ENCODE results near the gene CFAP97.
A peak's percentile ranks its signal among the peaks of the same experiment; 100 is the strongest.
"Not testable (repeated sequence)": the region's sequence is repeated elsewhere in the genome, so short reads cannot be mapped to it uniquely, and the experiment has no call there.

Gene CFAP97

DNA sequence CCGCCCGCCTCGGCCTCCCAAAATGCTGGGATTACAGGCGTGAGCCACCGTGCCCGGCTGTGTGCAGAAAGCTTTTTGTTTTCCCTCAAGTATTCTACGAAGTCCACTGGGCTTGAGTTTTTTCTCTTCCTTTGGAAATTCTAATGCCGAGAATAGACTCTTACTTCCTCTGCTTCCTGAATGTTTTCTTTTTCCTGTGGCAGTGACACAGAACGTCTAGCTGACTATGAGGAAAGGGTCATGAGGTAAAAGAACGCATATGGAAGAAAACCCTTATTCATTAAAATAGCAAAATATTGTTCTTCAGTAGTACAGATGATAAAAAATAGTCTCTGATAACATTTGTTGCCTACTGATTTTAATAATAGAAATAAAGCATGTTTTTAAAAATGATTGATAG lies 65.6 kb downstream of the CFAP97 start:
- DNase-seq, result no peak

DNA sequence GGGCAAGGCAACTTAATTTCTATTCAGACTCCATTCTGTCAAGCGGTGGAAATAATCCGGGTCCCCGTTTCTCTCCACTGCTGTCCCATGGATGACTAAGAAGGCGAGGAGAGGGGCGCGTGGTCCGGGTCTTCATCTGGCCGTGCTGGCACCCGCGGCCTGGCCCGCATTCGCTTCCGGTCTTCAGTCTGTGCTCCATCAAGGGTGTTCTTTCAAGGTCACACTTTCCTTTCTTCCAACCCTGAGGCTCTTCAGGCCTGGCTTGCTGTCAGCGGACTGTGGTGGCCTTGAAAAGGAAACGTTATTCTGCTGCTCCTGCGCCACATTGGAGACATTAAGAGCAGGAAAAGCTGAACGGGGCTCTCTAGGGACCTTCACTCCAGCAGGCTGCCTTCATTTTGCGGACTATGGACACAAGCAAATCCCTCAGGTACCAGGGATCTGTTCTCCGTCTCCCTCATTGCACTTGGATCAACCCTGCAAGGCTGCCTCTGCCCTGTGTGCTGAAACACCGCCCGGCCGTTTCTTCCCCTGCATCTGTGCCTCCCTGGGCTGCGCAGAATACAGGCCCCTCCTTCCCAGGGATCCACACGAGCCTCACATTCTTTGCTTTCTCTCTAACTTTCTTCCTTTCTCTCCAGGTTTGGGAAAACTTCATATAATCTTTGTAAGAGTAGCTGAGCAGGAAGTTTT lies 66.4 kb downstream of the CFAP97 start:
- DNase-seq, result no peak

- DNase-seq, result no peak
Observed at GRCh38 chr4:185134307-185134869, 69.4 kb downstream of the CFAP97 start.

- DNase-seq, result peak; percentile 7
Observed at GRCh38 chr4:185128272-185129119, 75.3 kb downstream of the CFAP97 start.

DNA sequence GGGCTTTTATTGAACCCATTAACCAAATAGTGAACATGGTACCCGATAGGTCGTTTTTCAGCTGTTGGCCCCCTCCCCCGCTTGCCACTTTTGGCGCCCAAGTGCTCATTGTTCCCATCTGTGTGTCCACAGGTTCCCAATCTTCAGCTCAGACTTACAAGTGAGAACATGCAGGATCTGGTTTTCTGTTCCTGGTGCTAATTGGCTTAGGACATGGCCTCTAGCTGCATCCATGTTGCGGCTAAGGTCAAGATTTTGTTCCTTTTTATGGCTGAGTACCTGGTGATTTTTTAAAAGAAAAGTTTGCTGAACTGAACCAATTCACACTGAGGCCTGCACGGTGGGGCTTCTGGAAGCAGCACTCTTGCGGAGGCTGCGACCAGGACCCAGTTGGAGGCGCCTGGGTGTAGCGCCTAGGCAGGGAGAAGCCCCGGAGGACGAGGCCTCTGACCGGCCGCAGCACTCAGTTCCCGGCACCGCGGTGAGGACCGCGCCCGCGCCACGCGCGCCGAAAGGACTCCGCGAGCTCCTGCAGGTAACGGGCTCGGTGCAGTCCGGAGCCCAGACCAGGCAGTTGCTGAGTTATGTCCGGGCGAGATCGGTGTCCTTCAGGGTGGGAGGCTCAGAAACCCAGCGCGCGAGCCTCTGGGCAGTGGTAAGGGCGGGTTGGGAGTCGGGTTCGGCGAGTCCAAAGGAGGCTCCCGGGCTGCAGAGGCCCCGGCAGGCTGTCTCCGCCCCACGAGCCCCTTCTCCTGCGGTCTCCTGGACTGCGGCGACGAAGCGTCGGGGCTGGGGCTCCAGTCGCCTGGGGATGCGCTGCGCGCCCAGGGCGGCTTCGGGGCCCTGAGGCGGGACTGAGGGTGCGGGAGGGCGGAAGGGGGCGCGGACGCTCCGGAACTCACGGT lies 76.5 kb downstream of the CFAP97 start:
- no peak for DNase-seq

GRCh38 chr4:185124006-185124405 lies 79.8 kb downstream of the CFAP97 start:
- no peak for DNase-seq

GRCh38 chr4:185122681-185123345 lies 81.0 kb downstream of the CFAP97 start:
- no peak for DNase-seq

DNA sequence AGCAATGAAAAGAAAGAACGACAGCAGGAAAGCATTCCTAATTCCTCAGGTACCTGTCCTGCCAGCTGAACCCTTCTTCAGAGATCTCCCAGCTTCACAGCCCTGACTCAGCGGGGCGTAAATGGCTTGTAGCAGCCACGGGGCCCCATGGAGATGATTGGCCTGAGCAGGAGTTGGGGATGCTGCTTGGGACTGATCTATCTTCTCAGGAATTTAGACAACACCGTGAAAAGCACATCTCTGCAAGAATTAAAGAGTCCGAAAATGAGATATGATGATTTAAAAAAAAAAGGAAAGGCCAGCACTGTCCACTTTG lies 83.2 kb downstream of the CFAP97 start:
- DNase-seq, result no peak

GRCh38 chr4:185119927-185120630 lies 83.7 kb downstream of the CFAP97 start:
- DNase-seq, result no peak

DNA sequence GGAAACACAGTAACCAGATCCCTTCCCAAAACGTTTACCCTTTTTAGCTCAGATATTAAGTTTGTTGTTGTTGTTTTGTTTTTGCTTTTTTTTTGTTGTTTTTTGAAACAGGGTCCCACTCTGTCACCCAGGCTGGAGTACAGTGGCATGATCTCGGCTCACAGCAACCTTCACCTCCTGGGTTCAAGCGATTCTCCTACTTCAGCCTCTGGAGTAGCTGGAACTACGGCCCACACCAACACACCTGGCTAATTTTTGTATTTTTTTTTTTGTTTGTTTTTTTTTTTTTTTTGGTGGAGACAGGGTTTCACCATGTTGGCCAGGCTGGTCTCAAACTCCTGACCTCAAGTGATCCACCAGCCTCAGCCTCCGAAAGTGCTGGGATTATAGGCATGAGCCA lies 84.3 kb downstream of the CFAP97 start:
- not testable (repeated sequence) for DNase-seq

- DNase-seq, result no peak
Observed at GRCh38 chr4:185118876-185119275, 84.9 kb downstream of the CFAP97 start.

DNA sequence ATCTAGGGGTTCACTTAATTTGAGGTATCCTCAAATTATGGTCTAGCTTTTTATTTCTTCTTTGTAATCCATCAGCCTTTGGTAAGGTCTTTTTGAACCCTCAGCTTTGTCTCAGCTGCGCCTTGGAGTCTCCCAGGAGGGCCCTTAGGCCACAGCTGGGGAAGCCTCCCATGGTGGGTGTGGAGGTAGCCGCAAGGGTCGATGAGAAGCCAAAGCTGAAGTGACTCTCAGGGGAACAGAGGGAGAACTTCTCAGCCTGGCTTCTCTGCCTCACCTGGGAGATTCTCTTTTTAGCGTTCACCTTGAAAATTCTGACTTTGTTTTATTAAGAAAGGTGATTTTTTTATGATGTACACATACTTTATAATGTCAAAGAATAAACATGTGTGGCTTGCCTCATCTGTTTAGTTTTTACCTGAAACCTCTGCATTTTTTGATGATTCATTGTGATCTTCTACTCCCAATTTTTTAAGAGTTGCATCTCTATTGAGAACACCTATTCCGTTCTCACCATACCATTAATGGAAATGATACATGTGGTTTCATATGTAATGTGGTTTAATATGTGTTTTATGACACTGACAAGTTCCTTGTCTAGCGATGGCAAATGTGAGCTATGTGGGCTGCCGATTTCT lies 86.4 kb downstream of the CFAP97 start:
- DNase-seq, result no peak

DNA sequence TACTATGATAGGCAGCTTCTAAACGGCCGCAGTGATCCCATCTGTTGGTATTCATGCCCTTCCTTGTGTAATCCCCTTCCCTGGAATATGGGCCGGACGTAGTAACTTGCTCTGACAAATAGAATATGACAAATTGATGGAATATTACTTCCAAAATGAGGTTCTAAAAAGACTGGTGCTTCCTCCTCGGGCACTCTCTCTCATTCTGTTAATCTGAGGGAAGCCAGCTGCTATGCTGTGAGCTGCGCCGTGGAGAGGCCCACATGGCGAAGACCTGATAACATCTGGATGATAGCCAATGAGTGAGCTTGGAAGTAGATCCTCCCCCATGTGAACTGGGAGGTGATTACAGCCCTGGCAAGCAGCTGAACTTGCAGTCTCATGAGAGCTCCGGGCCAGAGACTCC lies 88.0 kb downstream of the CFAP97 start:
- DNase-seq, result no peak

- no peak for DNase-seq
Observed at GRCh38 chr4:185113340-185113739, 90.5 kb downstream of the CFAP97 start.

- no peak for DNase-seq
Observed at GRCh38 chr4:185112104-185112503, 91.7 kb downstream of the CFAP97 start.

- no peak for DNase-seq
Observed at GRCh38 chr4:185110375-185110823, 93.4 kb downstream of the CFAP97 start.

DNA sequence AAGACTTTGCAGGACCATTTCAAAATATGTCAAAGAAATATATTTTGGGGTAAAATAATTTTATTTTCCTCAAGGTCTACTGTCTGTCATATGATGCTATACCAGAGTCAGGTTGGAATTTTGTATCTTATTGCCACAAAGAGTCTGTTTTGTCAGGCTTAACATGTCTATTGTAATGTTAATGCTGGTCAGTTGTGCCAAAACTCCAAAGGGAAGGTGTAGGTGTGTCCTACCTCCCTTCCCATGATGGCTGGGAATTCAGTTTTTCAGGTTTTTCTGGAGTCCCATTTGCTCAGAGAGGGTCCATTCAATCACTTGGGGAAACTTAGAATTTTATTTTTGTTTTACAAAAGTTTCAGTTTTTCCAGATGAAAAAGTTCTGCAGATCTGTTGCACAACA lies 94.1 kb downstream of the CFAP97 start:
- no peak for DNase-seq

All from CD4-positive, alpha-beta T cell treated with Interferon gamma for 1 hour (primary cell).